Measurements from ENCODE around the gene NEAT1. TPM values are rescaled to one million over a fixed set of nuclear protein-coding genes. Genes with fewer than 3 reads are reported as not detected.

Gene NEAT1
- total RNA-seq, 1 donor from 2014 or later = 411 TPM

DNA sequence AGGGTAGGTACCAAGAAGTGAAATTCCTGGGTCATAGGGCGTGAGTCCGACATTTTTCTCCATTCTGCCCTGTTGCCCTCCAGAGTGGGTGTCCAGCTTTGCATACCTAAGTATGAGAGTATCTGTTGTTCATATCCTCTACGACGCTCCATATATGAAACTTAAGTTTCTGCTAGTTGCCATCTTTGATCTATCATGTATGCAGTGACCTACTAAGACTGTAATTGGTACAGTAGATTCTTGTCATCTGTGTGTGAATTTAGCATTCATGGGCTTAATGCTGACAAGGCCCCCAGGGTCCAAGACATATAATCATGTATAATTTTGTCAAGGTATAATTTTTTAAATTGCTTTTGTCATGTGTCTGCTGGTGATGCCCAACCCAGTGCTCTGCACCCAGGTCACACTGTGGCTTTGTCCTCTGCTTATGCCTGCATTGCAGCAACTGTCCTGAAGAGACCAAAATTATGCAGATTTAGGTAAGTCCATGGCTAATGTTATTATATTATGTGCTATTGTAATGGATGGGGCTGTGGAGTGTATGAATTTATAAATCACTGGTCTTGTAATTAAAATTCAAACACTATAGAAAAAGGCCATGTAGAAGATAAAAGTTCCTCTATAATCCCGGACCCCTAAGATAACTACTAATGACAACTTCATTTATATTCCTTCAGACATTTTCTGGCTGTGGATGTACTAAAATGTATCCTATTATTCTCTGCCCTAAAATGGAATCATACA, 12.2 kb downstream of the NEAT1 start:
- Mint-ChIP-seq H3K27ac (peak overlapping the region; percentile 75), H3K4me1 (peaks cover 79% of the 10 kb centered on the region)
- intact Hi-C loops (cut with micrococcal nuclease) = loop anchor here (5.0 kb wide), 1 partner anchor 32 kb away; no protein-coding TSS in a partner anchor

DNA sequence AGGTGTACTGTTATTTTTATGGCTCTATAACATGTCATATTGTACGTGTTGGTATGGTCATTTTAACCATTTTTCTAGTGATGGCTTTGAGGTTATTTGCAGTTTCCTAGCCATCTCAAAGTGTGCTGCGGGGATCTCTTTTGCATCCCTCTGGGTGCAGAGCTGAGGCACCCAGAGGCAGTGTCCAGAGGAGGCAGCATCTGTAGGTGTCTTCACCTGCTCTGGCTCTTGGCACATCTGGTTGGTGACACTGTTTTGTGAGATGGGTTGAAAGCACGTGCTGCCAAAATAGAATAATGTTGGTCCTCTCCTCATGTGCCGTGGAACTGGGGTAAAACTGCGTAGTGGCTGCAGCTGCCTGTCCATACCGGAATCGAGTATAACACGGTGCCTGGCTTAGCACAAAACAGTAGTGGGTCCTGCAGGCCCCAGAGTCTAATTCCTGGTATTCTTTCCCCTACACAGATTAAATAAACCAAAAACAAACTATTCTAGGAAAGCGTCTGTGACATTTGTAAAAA, 12.9 kb downstream of the NEAT1 start:
- Mint-ChIP-seq H3K9me3 (no peaks in the 10 kb centered on the region), H3K4me1 (peaks cover 77% of the 10 kb centered on the region), H3K36me3 (ENCODE audit: low read depth) (peaks cover 62% of the 10 kb centered on the region), H3K4me3 (no peak overlapping the region), H3K27me3 (no peaks in the 10 kb centered on the region), H3K27ac (peak overlapping the region; percentile 75)
- no peak for DNase-seq
- intact Hi-C loops (cut with micrococcal nuclease) = no loop called here

More for the DNA sequence above, 12.2 kb downstream of the NEAT1 start:
- no peak overlapping the region for H3K4me3 Mint-ChIP-seq
- DNase-seq = no peak
- peaks cover 63% of the 10 kb centered on the region for H3K36me3 Mint-ChIP-seq (ENCODE audit: low read depth)
- no peaks in the 10 kb centered on the region for H3K9me3 Mint-ChIP-seq
- no peaks in the 10 kb centered on the region for H3K27me3 Mint-ChIP-seq

DNA sequence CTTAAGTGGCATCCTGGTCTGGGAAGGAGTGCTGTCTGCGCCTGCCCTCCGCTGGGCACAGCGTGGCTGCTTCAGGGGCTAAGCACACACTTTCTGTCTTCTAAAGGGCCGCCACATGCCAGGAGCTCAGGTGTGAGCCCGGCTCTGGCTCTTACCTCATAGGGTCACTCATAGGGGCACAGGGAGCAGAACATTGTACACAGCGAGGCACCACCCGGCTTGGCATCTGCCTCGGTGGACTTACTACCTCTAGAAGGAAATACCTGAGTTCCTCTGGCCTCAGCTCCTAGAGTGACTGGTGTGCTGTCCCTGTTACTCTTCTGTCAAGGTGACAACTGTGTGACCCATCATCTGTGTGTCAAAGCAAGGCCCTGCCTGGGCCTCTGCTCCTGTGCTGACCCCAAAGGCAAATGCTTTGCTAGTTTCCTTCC, 13.4 kb downstream of the NEAT1 start:
- Mint-ChIP-seq H3K4me1 (peaks cover 75% of the 10 kb centered on the region), H3K27ac (peak overlapping the region; percentile 75), H3K27me3 (no peaks in the 10 kb centered on the region), H3K4me3 (no peak overlapping the region), H3K9me3 (no peaks in the 10 kb centered on the region), H3K36me3 (ENCODE audit: low read depth) (peaks cover 63% of the 10 kb centered on the region)
- intact Hi-C loops (cut with micrococcal nuclease) = no loop called here
- DNase-seq = no peak

DNA sequence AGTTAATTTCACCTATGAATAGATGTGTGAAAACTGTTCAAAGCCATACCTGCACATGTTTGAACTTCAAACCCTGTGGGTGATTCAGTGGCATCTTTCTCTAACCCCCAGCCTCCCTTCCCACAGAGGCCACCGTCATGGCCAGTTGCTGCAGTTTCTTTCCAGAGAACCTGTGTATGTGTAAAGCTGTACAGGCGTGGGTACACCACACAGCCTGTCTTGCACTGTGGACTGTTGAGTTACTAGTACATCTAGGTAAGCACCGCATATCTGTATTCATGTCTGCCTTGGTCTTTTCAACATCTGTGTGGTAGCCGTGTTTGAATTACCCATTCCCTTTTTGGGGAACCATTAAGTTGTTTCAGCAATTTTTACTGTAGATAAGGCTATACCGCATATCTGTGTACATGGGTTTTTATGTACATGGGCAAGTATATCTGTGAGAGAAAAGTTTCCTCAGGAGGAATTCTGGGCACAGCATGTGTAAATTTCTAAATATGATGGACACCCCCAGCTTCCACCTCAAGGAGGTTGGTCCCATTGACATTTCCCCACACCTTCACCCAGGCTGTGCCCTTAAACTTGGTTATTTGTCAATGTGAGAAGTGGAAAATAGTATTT, 13.9 kb downstream of the NEAT1 start:
- intact Hi-C loops (cut with micrococcal nuclease) = no loop called here
- Mint-ChIP-seq H3K27ac (peak overlapping the region; percentile 75), H3K36me3 (ENCODE audit: low read depth) (peaks cover 63% of the 10 kb centered on the region), H3K27me3 (no peaks in the 10 kb centered on the region), H3K9me3 (no peaks in the 10 kb centered on the region), H3K4me1 (peaks cover 73% of the 10 kb centered on the region), H3K4me3 (no peak overlapping the region)
- DNase-seq = no peak

DNA sequence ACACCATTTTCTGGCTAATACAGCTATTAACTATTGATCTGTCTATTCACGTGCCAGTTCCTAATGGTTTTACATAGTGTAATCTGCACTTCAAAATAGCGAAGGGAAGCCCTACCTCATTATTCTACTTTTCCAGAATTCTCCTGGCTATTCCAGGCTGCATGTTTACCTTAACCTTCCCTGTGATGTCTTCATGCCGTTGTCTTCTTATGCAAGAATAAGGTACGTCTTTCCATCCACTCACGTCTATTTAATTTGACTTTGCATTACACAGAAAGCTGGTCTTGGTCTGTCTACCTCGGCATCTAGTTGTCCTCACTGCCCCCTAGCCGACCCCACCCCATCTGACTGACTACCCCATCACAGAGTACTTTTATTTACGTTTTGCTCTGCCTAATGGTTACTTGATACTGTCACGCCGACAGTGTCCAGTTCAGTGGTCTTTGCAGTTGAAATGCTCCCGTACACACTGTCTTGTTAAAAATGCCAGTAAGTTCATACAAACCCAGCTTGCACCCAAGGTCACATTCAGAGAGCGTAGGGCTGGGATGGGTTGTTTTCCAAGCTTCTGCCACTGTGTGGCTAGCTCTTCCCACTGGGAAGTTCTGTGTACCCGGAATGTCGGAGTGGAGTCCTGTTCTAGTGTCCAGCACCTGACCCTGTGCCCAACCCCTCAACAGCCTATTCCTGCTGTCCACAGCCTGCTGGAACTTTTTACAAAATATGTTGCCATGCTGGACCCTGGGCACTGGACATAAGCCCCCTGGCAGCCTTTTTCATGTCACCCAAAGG, 15.0 kb downstream of the NEAT1 start:
- Mint-ChIP-seq H3K27ac (peak overlapping the region; percentile 5), H3K36me3 (ENCODE audit: low read depth) (peaks cover 66% of the 10 kb centered on the region), H3K4me1 (peaks cover 67% of the 10 kb centered on the region), H3K4me3 (no peak overlapping the region), H3K27me3 (no peaks in the 10 kb centered on the region), H3K9me3 (no peaks in the 10 kb centered on the region)
- no peak for DNase-seq
- intact Hi-C loops (cut with micrococcal nuclease) = no loop called here

DNA sequence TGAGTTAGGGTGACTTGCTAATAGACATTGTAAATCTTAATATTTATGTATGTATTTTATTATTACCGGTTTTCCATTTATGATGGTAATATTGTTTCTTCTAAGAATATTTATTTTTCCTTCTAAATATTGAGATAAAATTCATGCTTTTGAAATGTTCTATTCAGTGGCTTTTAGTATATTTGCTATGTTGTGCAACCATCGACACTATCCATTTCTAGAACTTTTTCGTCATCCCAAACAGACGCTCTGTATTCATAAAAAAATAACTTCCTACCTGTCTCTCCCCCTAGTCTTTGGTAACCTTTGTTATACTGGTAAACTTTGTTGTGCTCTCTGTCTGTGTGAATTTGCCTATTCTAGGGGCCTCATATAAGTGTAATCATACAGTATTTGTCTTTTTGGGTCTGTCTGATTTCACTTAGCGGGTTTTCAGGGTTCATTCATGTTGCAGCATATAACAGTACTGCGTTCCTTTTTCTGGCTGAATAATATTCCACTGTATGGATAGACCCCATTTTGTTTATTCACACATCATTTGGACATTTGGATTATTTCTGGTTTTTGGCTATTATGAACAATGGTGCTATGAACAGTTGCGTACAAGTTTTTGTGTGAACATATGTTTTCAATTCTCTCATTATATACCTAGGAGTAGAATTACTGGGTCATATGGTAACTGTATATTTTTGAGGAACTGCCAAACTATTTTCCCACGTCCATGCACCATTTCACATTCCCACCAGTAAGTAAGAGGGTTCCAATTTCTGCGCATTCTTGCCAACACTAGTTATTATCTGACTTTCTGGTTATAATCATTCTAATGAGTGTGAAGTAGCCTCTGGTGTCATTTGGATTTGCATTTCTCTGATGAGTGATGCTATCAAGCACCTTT, 15.9 kb downstream of the NEAT1 start:
- DNase-seq = no peak
- H3K27ac Mint-ChIP-seq = peak overlapping the region; percentile 22
- peaks cover 66% of the 10 kb centered on the region for H3K4me1 Mint-ChIP-seq
- H3K4me3 Mint-ChIP-seq = no peak overlapping the region
- H3K9me3 Mint-ChIP-seq = no peaks in the 10 kb centered on the region
- H3K36me3 Mint-ChIP-seq (ENCODE audit: low read depth) = peaks cover 64% of the 10 kb centered on the region
- no peaks in the 10 kb centered on the region for H3K27me3 Mint-ChIP-seq
- intact Hi-C loops (cut with micrococcal nuclease) = no loop called here

DNA sequence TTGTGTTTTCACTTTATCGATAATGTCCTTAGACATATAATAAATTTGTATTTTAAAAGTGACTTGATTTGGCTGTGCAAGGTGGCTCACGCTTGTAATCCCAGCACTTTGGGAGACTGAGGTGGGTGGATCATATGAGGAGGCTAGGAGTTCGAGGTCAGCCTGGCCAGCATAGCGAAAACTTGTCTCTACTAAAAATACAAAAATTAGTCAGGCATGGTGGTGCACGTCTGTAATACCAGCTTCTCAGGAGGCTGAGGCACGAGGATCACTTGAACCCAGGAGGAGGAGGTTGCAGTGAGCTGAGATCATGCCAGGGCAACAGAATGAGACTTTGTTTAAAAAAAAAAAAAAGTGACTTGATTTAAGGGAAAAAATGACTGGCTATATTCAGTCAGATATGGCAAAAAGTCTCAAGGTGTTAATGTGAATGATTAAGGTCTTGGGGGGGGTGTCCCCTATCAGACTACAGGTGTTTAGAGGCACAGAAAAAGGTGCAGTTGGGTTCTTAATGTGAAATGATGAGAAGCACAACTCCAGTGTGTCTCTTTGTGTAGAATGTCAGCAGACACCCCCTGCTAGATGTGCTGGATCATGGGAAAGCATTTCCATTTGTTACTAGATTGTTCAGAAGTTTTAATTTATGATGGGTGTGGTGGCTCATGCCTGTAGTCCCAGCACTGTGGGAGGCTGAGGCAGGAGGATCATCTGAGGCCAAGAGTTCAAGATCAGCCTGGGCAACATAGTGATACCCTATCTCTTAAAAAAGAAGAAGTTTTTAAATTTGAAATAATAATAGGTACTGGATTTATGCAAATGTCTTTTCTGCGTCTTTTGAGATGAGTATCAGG, 17.0 kb downstream of the NEAT1 start:
- intact Hi-C loops (cut with micrococcal nuclease) = loop anchor here (2.0 kb wide), 1 partner anchor 15 kb away; no protein-coding TSS in a partner anchor
- H3K4me3 Mint-ChIP-seq = no peak overlapping the region
- no peak for DNase-seq

DNA sequence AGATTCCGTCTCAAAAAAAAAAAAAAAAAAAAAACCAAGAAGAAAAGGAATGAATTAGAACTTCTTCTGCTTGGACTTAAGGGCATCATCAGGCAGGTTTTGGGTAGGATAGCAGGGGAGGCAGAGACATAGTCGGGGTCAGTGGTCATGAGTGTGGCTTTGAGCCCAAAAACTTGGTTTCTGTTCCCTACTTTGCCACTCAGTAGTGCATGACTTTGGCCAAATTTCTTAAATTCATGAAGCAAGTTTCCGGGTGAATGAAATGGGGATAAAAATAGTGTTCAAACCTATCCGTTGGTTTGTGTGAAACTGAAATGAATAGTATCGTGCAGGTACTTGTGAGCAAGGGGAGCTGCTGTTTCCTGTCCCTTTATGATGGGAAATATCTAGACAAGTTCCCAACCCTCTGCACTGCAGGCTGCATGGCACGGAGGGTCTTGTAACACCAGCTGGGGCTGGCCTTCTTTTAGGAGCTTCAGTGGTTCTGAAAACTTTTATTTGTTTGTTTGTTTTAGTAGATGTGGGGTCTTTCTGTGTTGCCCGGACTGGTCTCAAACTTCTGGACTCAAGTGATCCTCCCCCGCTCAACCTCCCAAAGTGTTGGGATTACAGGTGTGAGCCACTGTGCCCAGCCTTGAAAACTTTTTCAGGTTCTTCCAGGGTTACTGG, 18.4 kb downstream of the NEAT1 start:
- intact Hi-C loops (cut with micrococcal nuclease) = loop anchor here (2.0 kb wide), 1 partner anchor 14 kb away; no protein-coding TSS in a partner anchor
- peaks cover 54% of the 10 kb centered on the region for H3K4me1 Mint-ChIP-seq
- DNase-seq = no peak
- no peaks in the 10 kb centered on the region for H3K27me3 Mint-ChIP-seq
- no peaks in the 10 kb centered on the region for H3K9me3 Mint-ChIP-seq
- peak overlapping the region; percentile 48 for H3K4me3 Mint-ChIP-seq
- peak overlapping the region; percentile 87 for H3K27ac Mint-ChIP-seq
- peaks cover 52% of the 10 kb centered on the region for H3K36me3 Mint-ChIP-seq (ENCODE audit: low read depth)

More for the DNA sequence above, 17.0 kb downstream of the NEAT1 start:
- Mint-ChIP-seq H3K36me3 (ENCODE audit: low read depth) (peaks cover 60% of the 10 kb centered on the region), H3K27me3 (no peaks in the 10 kb centered on the region), H3K9me3 (no peaks in the 10 kb centered on the region), H3K27ac (peak overlapping the region; percentile 87), H3K4me1 (peaks cover 65% of the 10 kb centered on the region)

DNA sequence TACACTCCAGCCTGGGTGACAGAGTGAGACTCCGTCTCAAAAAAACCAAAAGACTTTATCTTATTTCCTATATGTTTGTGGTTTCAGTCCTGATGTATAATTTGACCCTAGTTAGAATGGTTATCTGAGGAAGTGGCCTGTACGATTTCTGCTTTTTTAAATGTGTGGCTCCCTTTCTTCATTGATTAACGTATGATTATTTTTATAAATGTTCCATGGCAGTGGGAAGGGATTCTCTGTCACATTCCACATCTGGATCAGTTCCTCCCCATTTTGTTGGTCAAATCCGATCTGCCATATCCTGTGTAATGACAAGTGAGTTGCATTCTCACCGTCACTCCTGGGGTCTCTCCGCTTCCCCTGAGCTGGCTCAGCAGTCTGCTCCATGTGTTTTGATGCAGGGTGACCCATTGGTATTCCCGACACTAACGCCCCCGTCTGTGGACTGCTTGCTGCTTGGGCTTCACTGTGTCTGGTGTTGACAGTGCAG, 20.3 kb downstream of the NEAT1 start:
- Mint-ChIP-seq H3K4me1 (peaks cover 44% of the 10 kb centered on the region), H3K27ac (peak overlapping the region; percentile 81), H3K36me3 (ENCODE audit: low read depth) (peaks cover 35% of the 10 kb centered on the region), H3K27me3 (no peaks in the 10 kb centered on the region), H3K9me3 (no peaks in the 10 kb centered on the region), H3K4me3 (no peak overlapping the region)
- DNase-seq = no peak
- intact Hi-C loops (cut with micrococcal nuclease) = no loop called here

DNA sequence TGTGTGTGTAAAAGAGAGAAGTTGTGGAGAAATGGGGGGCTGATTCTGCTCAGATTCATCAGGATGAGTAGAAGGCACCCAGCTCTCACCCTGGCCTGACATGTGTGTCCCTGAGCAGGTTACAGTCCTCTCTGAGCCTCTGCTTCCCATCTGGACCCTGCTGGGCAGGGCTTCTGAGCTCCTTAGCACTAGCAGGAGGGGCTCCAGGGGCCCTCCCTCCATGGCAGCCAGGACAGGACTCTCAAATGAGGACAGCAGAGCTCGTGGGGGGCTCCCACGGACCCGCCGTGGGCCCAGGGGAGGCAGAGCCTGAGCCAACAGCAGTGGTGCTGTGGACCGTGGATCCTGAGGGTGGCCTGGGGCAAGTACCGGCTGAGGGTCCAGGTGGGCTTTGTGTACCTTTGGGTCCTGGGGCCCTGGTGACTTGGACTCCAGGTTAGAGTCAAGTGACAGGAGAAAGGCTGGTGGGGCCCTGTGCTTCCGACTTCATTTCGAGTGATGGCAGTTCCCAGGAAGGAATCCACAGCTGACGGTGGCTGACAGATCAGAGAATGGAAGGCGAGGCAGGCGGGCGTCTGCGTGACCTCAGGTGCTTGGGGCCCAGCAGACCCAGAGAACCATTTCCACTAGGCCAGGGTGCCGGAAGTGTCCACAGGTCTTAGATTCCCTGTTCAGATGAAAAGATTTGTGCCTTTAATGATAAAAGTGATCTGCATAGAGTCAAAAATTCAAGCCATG, 21.9 kb downstream of the NEAT1 start:
- Mint-ChIP-seq H3K36me3 (ENCODE audit: low read depth) (peaks cover 23% of the 10 kb centered on the region), H3K27me3 (no peaks in the 10 kb centered on the region), H3K4me3 (no peak overlapping the region), H3K4me1 (peaks cover 35% of the 10 kb centered on the region), H3K9me3 (no peaks in the 10 kb centered on the region), H3K27ac (peak overlapping the region; percentile 81)
- intact Hi-C loops (cut with micrococcal nuclease) = no loop called here
- no peak for DNase-seq

DNA sequence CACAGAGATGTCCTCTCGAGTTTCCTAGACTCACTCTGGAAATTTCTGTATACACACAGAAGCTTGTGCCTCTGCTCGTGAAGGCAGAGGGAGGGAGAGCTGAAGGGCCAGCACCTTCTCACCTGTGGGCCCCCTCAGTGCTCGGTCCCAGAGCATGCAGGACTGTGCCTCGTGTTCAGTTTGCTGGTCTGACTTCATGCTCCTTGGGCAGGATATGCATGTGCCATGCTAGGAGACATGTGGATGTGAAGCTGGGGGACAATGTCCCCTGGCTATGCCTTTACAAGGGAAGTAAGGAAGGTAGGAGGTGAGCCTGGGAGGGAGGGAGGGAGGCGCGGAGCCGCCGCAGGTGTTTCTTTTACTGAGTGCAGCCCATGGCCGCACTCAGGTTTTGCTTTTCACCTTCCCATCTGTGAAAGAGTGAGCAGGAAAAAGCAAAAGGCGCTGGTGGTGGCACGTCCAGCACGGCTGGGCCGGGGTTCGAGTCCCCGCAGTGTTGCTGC, 22.6 kb downstream of the NEAT1 start:
- intact Hi-C loops (cut with micrococcal nuclease) = no loop called here
- Mint-ChIP-seq H3K4me1 (peaks cover 30% of the 10 kb centered on the region), H3K27ac (peak overlapping the region; percentile 11), H3K27me3 (no peaks in the 10 kb centered on the region), H3K36me3 (ENCODE audit: low read depth) (peaks cover 20% of the 10 kb centered on the region), H3K9me3 (no peaks in the 10 kb centered on the region), H3K4me3 (no peak overlapping the region)
- DNase-seq = no peak

Data from activated CD4-positive, alpha-beta T cell treated with anti-CD3 and anti-CD28 coated beads, Interleukin-2, amount 10 ng/mL, durations not matched to agents 24 days and 14 days (primary cell).